Ovary (tissue), 3 donors: ENCODE results near the gene TMEM63B.

ENCODE experiments used
- EP300 ChIP-seq: sonication (generic); formaldehyde crosslinking; IDR thresholded peaks from one replicate; pipeline ENCODE4 v1.6.1; 2017; ENCODE audit warnings: antibody characterized with exemption
- POLR2A ChIP-seq: fragments of 450-650 bp; IDR thresholded peaks from one replicate; pipeline ENCODE4 v1.6.1; 2017; ENCODE audit warnings: antibody characterized with exemption, mild to moderate bottlenecking, moderate library complexity
- TF ChIP-seq, protein P1 (sequence below), 3 donors: fragments of 450-650 bp in 2 of 3; fragments of 200-600 bp in 1 of 3; IDR thresholded peaks; one replicate each; pipeline versions ENCODE4 v1.5.1 to v1.8.0; 2016 to 2022; ENCODE audit warnings: antibody characterized with exemption in 3 of 3, mild to moderate bottlenecking in 1 of 3
- donor health status: DM: no; HTN: no; CAD: no.

- TF ChIP-seq POLR2A (no peak), EP300 (no peak)
- TF ChIP-seq, protein P1, sequence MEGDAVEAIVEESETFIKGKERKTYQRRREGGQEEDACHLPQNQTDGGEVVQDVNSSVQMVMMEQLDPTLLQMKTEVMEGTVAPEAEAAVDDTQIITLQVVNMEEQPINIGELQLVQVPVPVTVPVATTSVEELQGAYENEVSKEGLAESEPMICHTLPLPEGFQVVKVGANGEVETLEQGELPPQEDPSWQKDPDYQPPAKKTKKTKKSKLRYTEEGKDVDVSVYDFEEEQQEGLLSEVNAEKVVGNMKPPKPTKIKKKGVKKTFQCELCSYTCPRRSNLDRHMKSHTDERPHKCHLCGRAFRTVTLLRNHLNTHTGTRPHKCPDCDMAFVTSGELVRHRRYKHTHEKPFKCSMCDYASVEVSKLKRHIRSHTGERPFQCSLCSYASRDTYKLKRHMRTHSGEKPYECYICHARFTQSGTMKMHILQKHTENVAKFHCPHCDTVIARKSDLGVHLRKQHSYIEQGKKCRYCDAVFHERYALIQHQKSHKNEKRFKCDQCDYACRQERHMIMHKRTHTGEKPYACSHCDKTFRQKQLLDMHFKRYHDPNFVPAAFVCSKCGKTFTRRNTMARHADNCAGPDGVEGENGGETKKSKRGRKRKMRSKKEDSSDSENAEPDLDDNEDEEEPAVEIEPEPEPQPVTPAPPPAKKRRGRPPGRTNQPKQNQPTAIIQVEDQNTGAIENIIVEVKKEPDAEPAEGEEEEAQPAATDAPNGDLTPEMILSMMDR (IDR thresholded peaks at IDR 0.05): no peak
Observed at GRCh38 chr6:44122801-44123200, 4.6 kb upstream of the TMEM63B start.
